HepG2 (cell line): ENCODE results near the gene ZNF322. TPM values are rescaled to one million over a fixed set of nuclear protein-coding genes. Genes with fewer than 3 reads are reported as not detected.

ENCODE experiments used
- DNMT1 ChIP-seq: sonication (generic); formaldehyde crosslinking; IDR thresholded peaks from 2 replicates; pipeline ENCODE4 v1.5.1; 2020; ENCODE audit warnings: mild to moderate bottlenecking, missing genetic modification reagents
- FOXC1 ChIP-seq: sonication (generic); formaldehyde crosslinking; IDR thresholded peaks from 2 replicates; pipeline ENCODE4 v1.8.0; 2022; ENCODE audit warnings: mild to moderate bottlenecking, missing genetic modification reagents, borderline replicate concordance
- MEIS2 ChIP-seq: sonication (generic); formaldehyde crosslinking; IDR thresholded peaks from 2 replicates; pipeline ENCODE4 v1.9.0; 2021; ENCODE audit warnings: mild to moderate bottlenecking, missing genetic modification reagents
- NFE2L2 ChIP-seq: fragments of 150-350 bp; IDR thresholded peaks from 2 replicates; pipeline ENCODE4 v1.6.1; 2014; ENCODE audit warnings: low read length
- PBX2 ChIP-seq: IDR thresholded peaks from 2 replicates; pipeline ENCODE4 v1.6.1; 2016; ENCODE audit warnings: control low read depth
- SPEN ChIP-seq: sonication (generic); formaldehyde crosslinking; IDR thresholded peaks from 2 replicates; pipeline ENCODE4 v1.5.1; 2020; ENCODE audit warnings: low read depth, mild to moderate bottlenecking, missing genetic modification reagents
- ZBTB25 ChIP-seq: IDR thresholded peaks from 2 replicates; pipeline ENCODE4 v1.6.1; 2018; ENCODE audit warnings: missing genetic modification reagents
- ZFP36L1 ChIP-seq: sonication (generic); formaldehyde crosslinking; IDR thresholded peaks from 2 replicates; pipeline ENCODE4 v1.8.0; 2022; ENCODE audit warnings: mild to moderate bottlenecking, missing genetic modification reagents, moderate library complexity
- ZNF430 ChIP-seq: sonication (generic); formaldehyde crosslinking; IDR thresholded peaks from 2 replicates; pipeline ENCODE4 v1.9.0; 2021; ENCODE audit warnings: mild to moderate bottlenecking, missing genetic modification reagents
- ZNF549 ChIP-seq: sonication (generic); formaldehyde crosslinking; IDR thresholded peaks from 2 replicates; pipeline ENCODE4 v1.5.0; 2020; ENCODE audit warnings: missing genetic modification reagents
- polyA plus RNA-seq, 8 experiments: library from polyadenylated mRNA; depleted of rRNA in 3 of 8; stranded (reverse) in 7 of 8; unstranded in 1 of 8; fragments of >200 nt; fragmentation: Illumina TruSeq in 4 of 8; extraction: Trizol in 4 of 8; gene quantifications; 2 replicates each; pipeline versions ENCODE4 v1.2.1 to v1.2.3, GENCODE V29; 2011 to 2016; ENCODE audit warnings: low read depth in 4 of 8, missing spikeins in 1 of 8, mixed read lengths in 1 of 8; ENCODE audit not compliant: insufficient read depth in 1 of 8
- total RNA-seq, 5 experiments: library from RNA; depleted of rRNA; stranded (reverse); fragments of >200 nt; fragmentation: Illumina TruSeq; extraction: Trizol; gene quantifications; 2 replicates each; pipeline ENCODE4 v1.2.3, GENCODE V29; 2016; ENCODE audit warnings: low read depth in 1 of 5
- TF ChIP-seq, protein P1 (sequence below): sonication (generic); formaldehyde crosslinking; IDR thresholded peaks from 2 replicates; pipeline ENCODE4 v1.4.0; 2020; ENCODE audit warnings: missing genetic modification reagents, borderline replicate concordance
- TF ChIP-seq, protein P2 (sequence below): sonication (generic); formaldehyde crosslinking; IDR thresholded peaks from 2 replicates; pipeline ENCODE4 v1.5.0; 2020; ENCODE audit warnings: mild to moderate bottlenecking, missing genetic modification reagents, borderline replicate concordance
- TF ChIP-seq, protein P3 (sequence below): sonication (generic); formaldehyde crosslinking; IDR thresholded peaks from 2 replicates; pipeline ENCODE4 v1.4.0; 2020; ENCODE audit warnings: missing genetic modification reagents

ZNF322 gene
- total and polyA plus RNA-seq, 2 of the 13 experiments (the other 11 are each of a cell fraction or from before 2014, with no cell fraction given) = 8.3 to 22.8 TPM

DNA sequence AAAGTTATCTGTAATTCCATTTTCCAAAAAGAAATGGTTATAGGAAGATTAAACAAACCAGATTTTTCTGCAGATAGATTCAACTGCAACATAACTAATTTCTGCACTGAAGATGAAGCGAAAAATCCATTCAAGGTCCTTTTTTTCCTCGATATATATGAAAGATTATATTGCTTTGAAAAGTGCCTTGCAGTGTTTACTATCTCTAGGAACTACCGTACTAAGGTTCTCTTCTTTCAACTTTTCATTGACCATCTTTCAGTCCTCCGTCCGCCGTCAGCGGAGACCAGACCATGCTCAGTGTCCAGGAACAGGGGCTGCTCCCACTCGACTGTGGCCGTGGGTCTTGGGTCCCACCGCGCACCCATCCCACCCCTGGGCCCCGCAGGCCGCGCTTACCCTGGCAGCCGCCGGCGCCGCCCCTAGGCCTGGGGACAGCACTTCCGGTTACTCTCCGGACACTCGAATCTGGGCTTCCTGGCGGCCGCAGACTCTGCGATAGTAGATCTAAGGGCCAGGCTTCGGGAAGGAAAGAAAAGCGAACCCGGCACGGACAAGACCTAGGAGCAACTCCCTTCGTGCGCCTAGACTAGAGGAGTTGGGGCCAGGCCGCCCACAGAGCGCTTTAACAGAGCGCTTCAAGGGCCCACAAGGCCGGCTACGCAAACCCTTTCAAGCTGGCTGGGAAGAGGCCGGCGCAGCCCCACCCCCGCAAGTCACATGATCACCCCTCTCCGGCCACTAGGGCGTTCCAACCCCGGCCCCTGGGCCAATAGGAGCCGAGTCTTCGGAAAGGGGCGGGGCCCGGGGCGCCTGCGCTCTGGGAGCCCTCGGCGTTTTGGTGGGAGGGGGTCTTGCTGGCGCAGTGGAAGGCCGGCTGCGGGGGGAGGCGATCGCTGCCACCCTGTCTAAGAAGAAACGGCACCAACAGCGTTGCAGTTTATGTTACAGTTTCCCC lies at the start of gene ZNF322 (continued):
- TF ChIP-seq SPEN (CRISPR knock-in tag) = peak; percentile 90
- TF ChIP-seq DNMT1 = no peak
- TF ChIP-seq ZNF549 (CRISPR knock-in tag) = no peak
- no peak for TF ChIP-seq ZNF430 (CRISPR knock-in tag)
- peak; percentile 76; the same call in 1 of the 2 replicates for TF ChIP-seq FOXC1
- TF ChIP-seq, protein P1, sequence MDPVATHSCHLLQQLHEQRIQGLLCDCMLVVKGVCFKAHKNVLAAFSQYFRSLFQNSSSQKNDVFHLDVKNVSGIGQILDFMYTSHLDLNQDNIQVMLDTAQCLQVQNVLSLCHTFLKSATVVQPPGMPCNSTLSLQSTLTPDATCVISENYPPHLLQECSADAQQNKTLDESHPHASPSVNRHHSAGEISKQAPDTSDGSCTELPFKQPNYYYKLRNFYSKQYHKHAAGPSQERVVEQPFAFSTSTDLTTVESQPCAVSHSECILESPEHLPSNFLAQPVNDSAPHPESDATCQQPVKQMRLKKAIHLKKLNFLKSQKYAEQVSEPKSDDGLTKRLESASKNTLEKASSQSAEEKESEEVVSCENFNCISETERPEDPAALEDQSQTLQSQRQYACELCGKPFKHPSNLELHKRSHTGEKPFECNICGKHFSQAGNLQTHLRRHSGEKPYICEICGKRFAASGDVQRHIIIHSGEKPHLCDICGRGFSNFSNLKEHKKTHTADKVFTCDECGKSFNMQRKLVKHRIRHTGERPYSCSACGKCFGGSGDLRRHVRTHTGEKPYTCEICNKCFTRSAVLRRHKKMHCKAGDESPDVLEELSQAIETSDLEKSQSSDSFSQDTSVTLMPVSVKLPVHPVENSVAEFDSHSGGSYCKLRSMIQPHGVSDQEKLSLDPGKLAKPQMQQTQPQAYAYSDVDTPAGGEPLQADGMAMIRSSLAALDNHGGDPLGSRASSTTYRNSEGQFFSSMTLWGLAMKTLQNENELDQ (CRISPR knock-in tag) = no peak
- TF ChIP-seq MEIS2 (CRISPR knock-in tag) = no peak; the same call in 1 of the 2 replicates
- no peak for TF ChIP-seq PBX2
- TF ChIP-seq NFE2L2 = no peak
- TF ChIP-seq, protein P2, sequence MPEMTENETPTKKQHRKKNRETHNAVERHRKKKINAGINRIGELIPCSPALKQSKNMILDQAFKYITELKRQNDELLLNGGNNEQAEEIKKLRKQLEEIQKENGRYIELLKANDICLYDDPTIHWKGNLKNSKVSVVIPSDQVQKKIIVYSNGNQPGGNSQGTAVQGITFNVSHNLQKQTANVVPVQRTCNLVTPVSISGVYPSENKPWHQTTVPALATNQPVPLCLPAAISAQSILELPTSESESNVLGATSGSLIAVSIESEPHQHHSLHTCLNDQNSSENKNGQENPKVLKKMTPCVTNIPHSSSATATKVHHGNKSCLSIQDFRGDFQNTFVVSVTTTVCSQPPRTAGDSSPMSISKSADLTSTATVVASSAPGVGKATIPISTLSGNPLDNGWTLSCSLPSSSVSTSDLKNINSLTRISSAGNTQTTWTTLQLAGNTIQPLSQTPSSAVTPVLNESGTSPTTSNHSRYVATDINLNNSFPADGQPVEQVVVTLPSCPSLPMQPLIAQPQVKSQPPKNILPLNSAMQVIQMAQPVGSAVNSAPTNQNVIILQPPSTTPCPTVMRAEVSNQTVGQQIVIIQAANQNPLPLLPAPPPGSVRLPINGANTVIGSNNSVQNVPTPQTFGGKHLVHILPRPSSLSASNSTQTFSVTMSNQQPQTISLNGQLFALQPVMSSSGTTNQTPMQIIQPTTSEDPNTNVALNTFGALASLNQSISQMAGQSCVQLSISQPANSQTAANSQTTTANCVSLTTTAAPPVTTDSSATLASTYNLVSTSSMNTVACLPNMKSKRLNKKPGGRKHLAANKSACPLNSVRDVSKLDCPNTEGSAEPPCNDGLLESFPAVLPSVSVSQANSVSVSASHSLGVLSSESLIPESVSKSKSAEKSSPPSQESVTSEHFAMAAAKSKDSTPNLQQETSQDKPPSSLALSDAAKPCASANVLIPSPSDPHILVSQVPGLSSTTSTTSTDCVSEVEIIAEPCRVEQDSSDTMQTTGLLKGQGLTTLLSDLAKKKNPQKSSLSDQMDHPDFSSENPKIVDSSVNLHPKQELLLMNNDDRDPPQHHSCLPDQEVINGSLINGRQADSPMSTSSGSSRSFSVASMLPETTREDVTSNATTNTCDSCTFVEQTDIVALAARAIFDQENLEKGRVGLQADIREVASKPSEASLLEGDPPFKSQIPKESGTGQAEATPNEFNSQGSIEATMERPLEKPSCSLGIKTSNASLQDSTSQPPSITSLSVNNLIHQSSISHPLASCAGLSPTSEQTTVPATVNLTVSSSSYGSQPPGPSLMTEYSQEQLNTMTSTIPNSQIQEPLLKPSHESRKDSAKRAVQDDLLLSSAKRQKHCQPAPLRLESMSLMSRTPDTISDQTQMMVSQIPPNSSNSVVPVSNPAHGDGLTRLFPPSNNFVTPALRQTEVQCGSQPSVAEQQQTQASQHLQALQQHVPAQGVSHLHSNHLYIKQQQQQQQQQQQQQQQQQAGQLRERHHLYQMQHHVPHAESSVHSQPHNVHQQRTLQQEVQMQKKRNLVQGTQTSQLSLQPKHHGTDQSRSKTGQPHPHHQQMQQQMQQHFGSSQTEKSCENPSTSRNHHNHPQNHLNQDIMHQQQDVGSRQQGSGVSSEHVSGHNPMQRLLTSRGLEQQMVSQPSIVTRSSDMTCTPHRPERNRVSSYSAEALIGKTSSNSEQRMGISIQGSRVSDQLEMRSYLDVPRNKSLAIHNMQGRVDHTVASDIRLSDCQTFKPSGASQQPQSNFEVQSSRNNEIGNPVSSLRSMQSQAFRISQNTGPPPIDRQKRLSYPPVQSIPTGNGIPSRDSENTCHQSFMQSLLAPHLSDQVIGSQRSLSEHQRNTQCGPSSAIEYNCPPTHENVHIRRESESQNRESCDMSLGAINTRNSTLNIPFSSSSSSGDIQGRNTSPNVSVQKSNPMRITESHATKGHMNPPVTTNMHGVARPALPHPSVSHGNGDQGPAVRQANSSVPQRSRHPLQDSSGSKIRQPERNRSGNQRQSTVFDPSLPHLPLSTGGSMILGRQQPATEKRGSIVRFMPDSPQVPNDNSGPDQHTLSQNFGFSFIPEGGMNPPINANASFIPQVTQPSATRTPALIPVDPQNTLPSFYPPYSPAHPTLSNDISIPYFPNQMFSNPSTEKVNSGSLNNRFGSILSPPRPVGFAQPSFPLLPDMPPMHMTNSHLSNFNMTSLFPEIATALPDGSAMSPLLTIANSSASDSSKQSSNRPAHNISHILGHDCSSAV (CRISPR knock-in tag) = no peak
- TF ChIP-seq, protein P3, sequence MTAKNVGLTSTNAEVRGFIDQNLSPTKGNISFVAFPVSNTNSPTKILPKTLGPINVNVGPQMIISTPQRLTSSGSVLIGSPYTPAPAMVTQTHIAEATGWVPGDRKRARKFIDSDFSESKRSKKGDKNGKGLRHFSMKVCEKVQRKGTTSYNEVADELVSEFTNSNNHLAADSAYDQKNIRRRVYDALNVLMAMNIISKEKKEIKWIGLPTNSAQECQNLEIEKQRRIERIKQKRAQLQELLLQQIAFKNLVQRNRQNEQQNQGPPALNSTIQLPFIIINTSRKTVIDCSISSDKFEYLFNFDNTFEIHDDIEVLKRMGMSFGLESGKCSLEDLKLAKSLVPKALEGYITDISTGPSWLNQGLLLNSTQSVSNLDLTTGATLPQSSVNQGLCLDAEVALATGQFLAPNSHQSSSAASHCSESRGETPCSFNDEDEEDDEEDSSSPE (CRISPR knock-in tag) = no peak; the same call in none of the 2 replicates
- peak; percentile 70 for TF ChIP-seq ZFP36L1
- TF ChIP-seq ZBTB25 (CRISPR knock-in tag) = peak; percentile 69
